ENCODE measurements around the gene AZGP1. TPM values are rescaled to one million over a fixed set of nuclear protein-coding genes. Genes with fewer than 3 reads are reported as not detected.

The AZGP1 gene
- total RNA-seq, 1 donor from 2014 or later, result not detected

- Mint-ChIP-seq H3K4me3 (ENCODE audit: unreplicated experiment) (no peak overlapping the region), H3K4me1 (ENCODE audit: low read depth) (peaks cover 7% of the 10 kb centered on the region), H3K27ac (ENCODE audit: unreplicated experiment) (no peak overlapping the region), H3K36me3 (ENCODE audit: low read depth) (peaks cover 3% of the 10 kb centered on the region), H3K27me3 (ENCODE audit: low read depth) (peaks cover 29% of the 10 kb centered on the region), H3K9me3 (ENCODE audit: low read depth) (peaks cover 8% of the 10 kb centered on the region)
- no peak for TF ChIP-seq CTCF (IDR thresholded peaks at IDR 0.05)
- no peak for DNase-seq (ENCODE audit: low spot score)
These were observed 49.5 kb downstream of the AZGP1 start for GRCh38 chr7:99926321-99926720.

GRCh38 chr7:99923200-99923599 lies 52.6 kb downstream of the AZGP1 start:
- no peak overlapping the region for H3K27ac Mint-ChIP-seq (ENCODE audit: unreplicated experiment)
- peaks cover 7% of the 10 kb centered on the region for H3K4me1 Mint-ChIP-seq (ENCODE audit: low read depth)
- no peak for DNase-seq (ENCODE audit: low spot score)
- H3K4me3 Mint-ChIP-seq (ENCODE audit: unreplicated experiment), result no peak overlapping the region
- peaks cover 3% of the 10 kb centered on the region for H3K36me3 Mint-ChIP-seq (ENCODE audit: low read depth)
- TF ChIP-seq CTCF (IDR thresholded peaks at IDR 0.05), result no peak
- H3K9me3 Mint-ChIP-seq (ENCODE audit: low read depth), result peaks cover 15% of the 10 kb centered on the region
- peaks cover 19% of the 10 kb centered on the region for H3K27me3 Mint-ChIP-seq (ENCODE audit: low read depth)

GRCh38 chr7:99920149-99920548 lies 55.7 kb downstream of the AZGP1 start:
- H3K27ac Mint-ChIP-seq (ENCODE audit: unreplicated experiment), result no peak overlapping the region
- peaks cover 3% of the 10 kb centered on the region for H3K36me3 Mint-ChIP-seq (ENCODE audit: low read depth)
- peaks cover 19% of the 10 kb centered on the region for H3K4me1 Mint-ChIP-seq (ENCODE audit: low read depth)
- peaks cover 16% of the 10 kb centered on the region for H3K27me3 Mint-ChIP-seq (ENCODE audit: low read depth)
- no peak for TF ChIP-seq CTCF (IDR thresholded peaks at IDR 0.05)
- H3K4me3 Mint-ChIP-seq (ENCODE audit: unreplicated experiment), result peak overlapping the region; percentile 82
- no peak for DNase-seq (ENCODE audit: low spot score)
- peaks cover 15% of the 10 kb centered on the region for H3K9me3 Mint-ChIP-seq (ENCODE audit: low read depth)

- Mint-ChIP-seq H3K4me1 (ENCODE audit: low read depth) (peaks cover 19% of the 10 kb centered on the region), H3K4me3 (ENCODE audit: unreplicated experiment) (peak overlapping the region; percentile 82), H3K27ac (ENCODE audit: unreplicated experiment) (peak overlapping the region; percentile 87), H3K36me3 (ENCODE audit: low read depth) (peaks cover 3% of the 10 kb centered on the region), H3K27me3 (ENCODE audit: low read depth) (peaks cover 15% of the 10 kb centered on the region), H3K9me3 (ENCODE audit: low read depth) (peaks cover 15% of the 10 kb centered on the region)
- DNase-seq (ENCODE audit: low spot score), result no peak
- TF ChIP-seq CTCF (IDR thresholded peaks at IDR 0.05), result no peak
These were observed 56.1 kb downstream of the AZGP1 start for GRCh38 chr7:99919814-99920112.

- Mint-ChIP-seq H3K36me3 (ENCODE audit: low read depth) (peaks cover 3% of the 10 kb centered on the region), H3K27me3 (ENCODE audit: low read depth) (peaks cover 13% of the 10 kb centered on the region), H3K4me1 (ENCODE audit: low read depth) (peaks cover 19% of the 10 kb centered on the region), H3K9me3 (ENCODE audit: low read depth) (peaks cover 15% of the 10 kb centered on the region), H3K27ac (ENCODE audit: unreplicated experiment) (peak within 1 kb of the TSS; percentile 87), H3K4me3 (ENCODE audit: unreplicated experiment) (peak within 1 kb of the TSS; percentile 82)
- no peak for DNase-seq (ENCODE audit: low spot score)
- TF ChIP-seq CTCF (IDR thresholded peaks at IDR 0.05), result peak; percentile 57
These were observed 56.6 kb downstream of the AZGP1 start, which contains the start of gene TRIM4 for GRCh38 chr7:99918959-99919813. TSS of gene TRIM4 (minus strand) at chr7:99919530. CDS start at chr7:99919401, 129 bp downstream.

Other genes starting within 250 kb of the AZGP1 start
- not detected in 3 replicates for gene CYP3A7, start 240.8 kb downstream of the AZGP1 start, total RNA-seq
- not detected in 3 replicates for gene CYP3A4, start 191.8 kb downstream of the AZGP1 start, total RNA-seq
- not detected in 3 replicates for gene CYP3A43, start 148.0 kb downstream of the AZGP1 start, total RNA-seq
- 0.39 TPM in 1 of 3 replicates, not detected in the others for gene OR2AE1, start 99.0 kb downstream of the AZGP1 start, total RNA-seq
- 11.1 to 12.1 TPM (median 11.5 TPM) in 3 replicates for gene TRIM4, start 56.5 kb downstream of the AZGP1 start, total RNA-seq
- gene GJC3, start 46.4 kb downstream of the AZGP1 start, total RNA-seq, result not detected in 3 replicates
- 61.5 to 72.1 TPM (median 62.3 TPM) in 3 replicates for gene ZKSCAN1, start 39.6 kb upstream of the AZGP1 start, total RNA-seq
- 9.6 to 13.1 TPM (median 11.8 TPM) in 3 replicates for gene ZSCAN21, start 73.7 kb upstream of the AZGP1 start, total RNA-seq
- gene ZNF3, start 105.7 kb upstream of the AZGP1 start, total RNA-seq, result 21.9 to 28.4 TPM (median 22.1 TPM) in 3 replicates
- 80.1 to 111 TPM (median 83.1 TPM) in 3 replicates for gene COPS6, start 112.9 kb upstream of the AZGP1 start, total RNA-seq
- 34.0 to 63.8 TPM (median 34.1 TPM) in 3 replicates for gene MCM7, start 125.4 kb upstream of the AZGP1 start, total RNA-seq
- gene AP4M1, start 125.6 kb upstream of the AZGP1 start, total RNA-seq, result 16.9 to 24.8 TPM (median 19.6 TPM) in 3 replicates
- gene TAF6, start 143.3 kb upstream of the AZGP1 start, total RNA-seq, result 53.5 to 58.5 TPM (median 54.9 TPM) in 3 replicates
- 29.8 to 46.4 TPM (median 31.5 TPM) in 3 replicates for gene CNPY4, start 143.6 kb upstream of the AZGP1 start, total RNA-seq
- gene MBLAC1, start 150.9 kb upstream of the AZGP1 start, total RNA-seq, result 1.7 to 3.2 TPM (median 2.5 TPM) in 3 replicates
- 73.2 to 89.4 TPM (median 75.7 TPM) in 3 replicates for gene LAMTOR4, start 172.9 kb upstream of the AZGP1 start, total RNA-seq
- 15.4 to 19.7 TPM (median 16.3 TPM) in 3 replicates for gene TRAPPC14, start 182.7 kb upstream of the AZGP1 start, total RNA-seq
- gene GAL3ST4, start 192.6 kb upstream of the AZGP1 start, total RNA-seq, result 1.8 to 4.9 TPM (median 4.3 TPM) in 3 replicates
- gene GPC2, start 201.3 kb upstream of the AZGP1 start, total RNA-seq, result 6.2 to 7.3 TPM (median 6.7 TPM) in 3 replicates
- 0.57 to 1.2 TPM (median 0.64 TPM) in 3 replicates for gene STAG3, start 201.9 kb upstream of the AZGP1 start, total RNA-seq
- gene PVRIG, start 243.9 kb upstream of the AZGP1 start, total RNA-seq, result not detected in 3 replicates

Data from chondrocyte (in vitro differentiated cells).